Gastrocnemius medialis (tissue), 4 donors: ENCODE results near the gene CENPK. TPM values are rescaled to one million over a fixed set of nuclear protein-coding genes. Genes with fewer than 3 reads are reported as not detected.

Experiments
- ATAC-seq, 2 donors: fragments of 150-250 bp; one replicate each; pipeline ENCODE4 v1.9.1; 2016
- DNase-seq, 2 donors: peaks; one replicate each; pipeline ENCODE4 v3.0.0-alpha.2; 2019
- H3K27ac ChIP-seq, 4 donors: fragments of 200-600 bp; sonication (generic); 1 replicate in 1 of 4; 2 replicates in 3 of 4; pipeline ENCODE4 v1.5.1; 2016 to 2018; ENCODE audit warnings: mild to moderate bottlenecking in 2 of 4, moderate library complexity in 1 of 4
- H3K27me3 ChIP-seq, 3 donors: fragments of 200-600 bp; sonication (generic) in 2 of 3; 1 replicate in 1 of 3; 2 replicates in 2 of 3; pipeline versions ENCODE4 v1.5.1 to v1.6.0; 2016 to 2019; ENCODE audit warnings: mild to moderate bottlenecking in 1 of 3, moderate library complexity in 1 of 3
- H3K36me3 ChIP-seq, 2 donors: fragments of 200-600 bp; sonication (generic) in 1 of 2; one replicate each; pipeline ENCODE4 v1.5.1; 2017 to 2018
- H3K4me1 ChIP-seq, 2 donors: fragments of 200-600 bp; sonication (generic) in 1 of 2; one replicate each; pipeline ENCODE4 v1.5.1; 2016 to 2017; ENCODE audit warnings: mild to moderate bottlenecking in 2 of 2
- H3K4me3 ChIP-seq, 4 donors: fragments of 200-600 bp; sonication (generic) in 3 of 4; 1 replicate in 1 of 4; 2 replicates in 3 of 4; pipeline ENCODE4 v1.5.1; 2016 to 2019; ENCODE audit warnings: mild to moderate bottlenecking in 2 of 4
- H3K9me3 ChIP-seq, 3 donors: fragments of 200-600 bp; sonication (generic) in 2 of 3; 1 replicate in 1 of 3; 2 replicates in 2 of 3; pipeline ENCODE4 v1.5.1; 2016 to 2019
- POLR2A ChIP-seq, 2 donors: fragments of 450-650 bp; IDR thresholded peaks; one replicate each; pipeline ENCODE4 v1.6.1; 2017; ENCODE audit warnings: antibody characterized with exemption in 2 of 2, mild to moderate bottlenecking in 2 of 2, moderate library complexity in 2 of 2
- in situ Hi-C, 4 donors: fragments of 200-750 bp; cut with MboI; loops; one replicate each; pipeline versions ENCODE4 v1.15.0 to v1.8.0; 2017; ENCODE audit warnings: low sequenced_read_pairs in 4 of 4
- intact Hi-C: fragments of 100-400 bp; cut with DNase I; formaldehyde crosslinking; loops from one replicate; pipeline ENCODE4 v1.15.1; 2023; ENCODE audit warnings: low total_unique reads
- total RNA-seq, 4 donors: library from RNA; depleted of rRNA; stranded (reverse); fragments of >200 nt; gene quantifications; one replicate each; pipeline versions ENCODE4 v1.1.0 to v1.2.3, GENCODE V29; 2016
- TF ChIP-seq, protein P1 (sequence below), 5 experiments: fragments of 450-650 bp in 3 of 5; fragments of 200-600 bp in 2 of 5; sonication (generic) in 2 of 5; IDR thresholded peaks in 4 of 5; conservative IDR thresholded peaks in 1 of 5; 1 replicate in 4 of 5; 2 replicates in 1 of 5; pipeline ENCODE4 v1.5.1; 2016 to 2019; ENCODE audit warnings: antibody characterized with exemption in 5 of 5, mild to moderate bottlenecking in 3 of 5, moderate library complexity in 3 of 5

The CENPK gene
- total RNA-seq, 4 donors from 2014 or later: 0.56 TPM; not detected in 3

DNA sequence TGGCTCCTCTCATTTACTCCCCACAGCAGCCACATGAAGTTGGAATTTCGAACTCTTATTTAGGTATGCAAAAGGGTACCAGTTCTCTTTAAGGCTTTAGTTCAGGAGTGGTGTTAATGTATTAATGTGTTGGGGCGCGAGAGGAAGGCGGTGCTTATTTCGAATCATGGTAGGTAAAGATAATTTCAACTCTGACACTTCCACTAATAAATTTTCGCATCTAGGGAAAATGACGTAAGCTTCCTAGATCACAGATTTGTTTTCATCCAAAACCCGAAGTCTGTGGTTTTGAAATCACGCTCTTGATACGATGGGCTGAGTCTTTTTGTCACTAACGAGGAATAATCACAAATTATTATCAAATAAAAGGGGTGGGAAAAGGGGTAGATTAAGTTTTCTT is 809 bp upstream of the CENPK start:
- no peaks in the 10 kb centered on the region for H3K9me3 ChIP-seq
- no peak for TF ChIP-seq POLR2A (IDR thresholded peaks at IDR 0.05)
- TF ChIP-seq, protein P1, sequence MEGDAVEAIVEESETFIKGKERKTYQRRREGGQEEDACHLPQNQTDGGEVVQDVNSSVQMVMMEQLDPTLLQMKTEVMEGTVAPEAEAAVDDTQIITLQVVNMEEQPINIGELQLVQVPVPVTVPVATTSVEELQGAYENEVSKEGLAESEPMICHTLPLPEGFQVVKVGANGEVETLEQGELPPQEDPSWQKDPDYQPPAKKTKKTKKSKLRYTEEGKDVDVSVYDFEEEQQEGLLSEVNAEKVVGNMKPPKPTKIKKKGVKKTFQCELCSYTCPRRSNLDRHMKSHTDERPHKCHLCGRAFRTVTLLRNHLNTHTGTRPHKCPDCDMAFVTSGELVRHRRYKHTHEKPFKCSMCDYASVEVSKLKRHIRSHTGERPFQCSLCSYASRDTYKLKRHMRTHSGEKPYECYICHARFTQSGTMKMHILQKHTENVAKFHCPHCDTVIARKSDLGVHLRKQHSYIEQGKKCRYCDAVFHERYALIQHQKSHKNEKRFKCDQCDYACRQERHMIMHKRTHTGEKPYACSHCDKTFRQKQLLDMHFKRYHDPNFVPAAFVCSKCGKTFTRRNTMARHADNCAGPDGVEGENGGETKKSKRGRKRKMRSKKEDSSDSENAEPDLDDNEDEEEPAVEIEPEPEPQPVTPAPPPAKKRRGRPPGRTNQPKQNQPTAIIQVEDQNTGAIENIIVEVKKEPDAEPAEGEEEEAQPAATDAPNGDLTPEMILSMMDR (IDR thresholded peaks at IDR 0.05 in 4 of 5, conservative IDR thresholded peaks at IDR 0.05 in 1 of 5): no peak
- DNase-seq (no peak), ATAC-seq (no peak)
- in situ Hi-C loops (no loop called here), intact Hi-C loops (loop anchor here (1.0 to 2.0 kb wide), 4 partner anchors 61 to 795 kb away; partner anchors contain the start of genes CWC27, SREK1IP1 and TRIM23)
- H3K27me3 ChIP-seq: no peaks in the 10 kb centered on the region
- H3K36me3 ChIP-seq: peaks cover 0 to 7% of the 10 kb centered on the region in 2 donors
- H3K4me3 ChIP-seq: peak overlapping the region; percentile 65 to 90 (median 80)
- H3K4me1 ChIP-seq: peaks cover 22 to 24% of the 10 kb centered on the region in 2 donors
- peak overlapping the region; percentile 76 to 85 (median 82) for H3K27ac ChIP-seq

GRCh38 chr5:65556718-65557117 is 6.2 kb downstream of the CENPK start:
- Histone ChIP-seq H3K36me3 (no peaks in the 10 kb centered on the region), H3K9me3 (no peaks in the 10 kb centered on the region), H3K27ac (no peak overlapping the region), H3K4me1 (no peaks in the 10 kb centered on the region), H3K27me3 (no peaks in the 10 kb centered on the region), H3K4me3 (no peak overlapping the region)
- DNase-seq (no peak), ATAC-seq (no peak)
- intact Hi-C loops: no loop called here
- no peak for TF ChIP-seq POLR2A (IDR thresholded peaks at IDR 0.05)
- in situ Hi-C loops: no loop called here

- intact Hi-C loops (no loop called here), in situ Hi-C loops (no loop called here)
- TF ChIP-seq, protein P1 (IDR thresholded peaks at IDR 0.05 in 4 of 5, conservative IDR thresholded peaks at IDR 0.05 in 1 of 5): no peak
- TF ChIP-seq POLR2A (IDR thresholded peaks at IDR 0.05): no peak
- H3K36me3 ChIP-seq: no peaks in the 10 kb centered on the region
- no peaks in the 10 kb centered on the region for H3K9me3 ChIP-seq
- no peak for DNase-seq
- no peak overlapping the region for H3K4me3 ChIP-seq
- H3K4me1 ChIP-seq: no peaks in the 10 kb centered on the region
- H3K27ac ChIP-seq: no peak overlapping the region
- H3K27me3 ChIP-seq: no peaks in the 10 kb centered on the region
- no peak for ATAC-seq
These were observed 6.8 kb downstream of the CENPK start for GRCh38 chr5:65556181-65556580.

- DNase-seq (no peak), ATAC-seq (no peak)
- Histone ChIP-seq H3K27me3 (no peaks in the 10 kb centered on the region), H3K36me3 (no peaks in the 10 kb centered on the region), H3K4me3 (no peak overlapping the region), H3K27ac (no peak overlapping the region), H3K9me3 (no peaks in the 10 kb centered on the region), H3K4me1 (no peaks in the 10 kb centered on the region)
- in situ Hi-C loops: no loop called here
- intact Hi-C loops: no loop called here
- no peak for TF ChIP-seq POLR2A (IDR thresholded peaks at IDR 0.05)
- TF ChIP-seq, protein P1 (IDR thresholded peaks at IDR 0.05 in 4 of 5, conservative IDR thresholded peaks at IDR 0.05 in 1 of 5): no peak
These were observed 7.7 kb downstream of the CENPK start for GRCh38 chr5:65555287-65555686.

- ATAC-seq (no peak), DNase-seq (no peak)
- no peaks in the 10 kb centered on the region for H3K9me3 ChIP-seq
- in situ Hi-C loops (no loop called here), intact Hi-C loops (no loop called here)
- H3K4me3 ChIP-seq: no peak overlapping the region
- H3K4me1 ChIP-seq: no peaks in the 10 kb centered on the region
- TF ChIP-seq, protein P1 (IDR thresholded peaks at IDR 0.05 in 4 of 5, conservative IDR thresholded peaks at IDR 0.05 in 1 of 5): no peak
- no peak for TF ChIP-seq POLR2A (IDR thresholded peaks at IDR 0.05)
- H3K27ac ChIP-seq: no peak overlapping the region
- H3K27me3 ChIP-seq: no peaks in the 10 kb centered on the region
- H3K36me3 ChIP-seq: no peaks in the 10 kb centered on the region
These were observed 9.0 kb downstream of the CENPK start for GRCh38 chr5:65553941-65554340.
